T-helper 1 cell treated with Interleukin-12 subunit alpha and Interleukin-12 subunit beta and Interleukin-4 antibody, amounts not matched to agents 30 ng/mL and 1 ng/mL, for 36 hours (primary cell): ENCODE results near the gene ABCD3. TPM values are rescaled to one million over a fixed set of nuclear protein-coding genes. Genes with fewer than 3 reads are reported as not detected.
"Not testable (repeated sequence)": the region's sequence is repeated elsewhere in the genome, so short reads cannot be mapped to it uniquely, and the experiment has no call there.

ENCODE experiments used
- intact Hi-C: fragments of 100-400 bp; cut with micrococcal nuclease; formaldehyde crosslinking; loops from one replicate; pipeline ENCODE4 v1.15.1; 2024
- total RNA-seq: library from RNA; stranded (reverse); gene quantifications from 2 replicates; pipeline ENCODE4 v1.2.3, GENCODE V29; 2022

Gene ABCD3
- total RNA-seq, 1 donor from 2014 or later: 23.6 TPM

DNA sequence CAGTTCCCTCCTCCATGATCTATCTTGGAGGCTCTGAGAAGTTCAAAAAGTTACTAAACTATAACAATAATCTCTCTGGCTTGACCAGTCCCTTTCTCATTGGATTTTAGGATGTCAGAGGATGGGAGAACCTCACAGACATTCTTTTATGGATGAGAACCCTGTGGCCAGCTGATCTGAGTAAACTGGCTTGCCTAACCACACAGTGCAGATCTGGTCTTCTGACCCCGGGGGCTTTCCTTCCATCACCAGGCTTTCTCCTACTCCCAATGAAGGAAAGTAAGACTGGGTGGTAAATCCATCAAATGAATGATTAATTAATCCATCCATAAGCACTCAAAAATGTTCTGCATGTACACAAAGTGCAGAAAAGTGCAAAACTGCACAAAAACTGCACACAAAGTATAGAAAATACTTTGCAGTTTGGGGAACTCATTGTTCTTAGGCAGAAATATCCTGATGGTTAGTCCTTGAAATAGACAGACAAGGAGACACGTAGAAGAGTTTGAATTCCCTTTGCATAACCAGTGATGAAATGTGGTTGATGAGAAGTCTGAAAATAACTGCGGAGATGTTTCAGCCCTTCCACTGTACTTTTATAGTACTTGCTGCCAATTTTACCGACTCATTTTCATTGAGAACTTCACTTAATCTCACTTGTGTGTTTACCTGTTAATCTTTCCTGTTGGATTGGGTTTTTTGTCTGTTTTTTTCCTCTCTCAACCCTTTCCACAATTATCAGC is 125.9 kb downstream of the ABCD3 start:
- intact Hi-C loops: loop anchor here (2.0 to 5.0 kb wide), 3 partner anchors 59 to 528 kb away; partner anchors contain the start of genes ABCD3 and ALG14

GRCh38 chr1:94544706-94545490 is 126.7 kb downstream of the ABCD3 start:
- intact Hi-C loops: loop anchor here (5.0 kb wide), 2 partner anchors 128 to 527 kb away; partner anchors contain the start of genes ABCD3 and ALG14

- intact Hi-C loops: no loop called here
Observed at GRCh38 chr1:94549706-94550105, 131.5 kb downstream of the ABCD3 start.

DNA sequence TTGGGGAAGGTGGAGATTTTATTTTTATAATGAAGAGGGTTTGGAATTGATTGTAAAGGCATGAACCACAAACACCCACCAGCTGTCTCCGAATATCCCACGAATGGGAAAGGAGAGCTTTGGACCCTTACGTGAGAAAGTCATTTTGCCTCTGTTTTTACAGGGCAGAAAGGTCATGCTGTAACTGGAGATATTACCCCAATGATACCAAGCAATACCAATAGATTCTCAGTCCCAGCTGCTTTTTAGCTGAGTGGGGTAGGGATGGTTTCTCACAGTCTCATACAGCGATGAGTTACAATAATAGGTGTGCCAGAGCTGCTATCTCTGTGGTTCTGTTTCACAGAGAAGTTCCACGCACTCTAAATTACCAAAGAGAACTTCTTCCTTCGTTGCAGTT is 132.2 kb downstream of the ABCD3 start:
- intact Hi-C loops: no loop called here

- intact Hi-C loops: no loop called here
Observed at GRCh38 chr1:94550800-94551241, 132.6 kb downstream of the ABCD3 start.

- intact Hi-C loops: no loop called here
Observed at GRCh38 chr1:94551449-94551848, 133.3 kb downstream of the ABCD3 start.

DNA sequence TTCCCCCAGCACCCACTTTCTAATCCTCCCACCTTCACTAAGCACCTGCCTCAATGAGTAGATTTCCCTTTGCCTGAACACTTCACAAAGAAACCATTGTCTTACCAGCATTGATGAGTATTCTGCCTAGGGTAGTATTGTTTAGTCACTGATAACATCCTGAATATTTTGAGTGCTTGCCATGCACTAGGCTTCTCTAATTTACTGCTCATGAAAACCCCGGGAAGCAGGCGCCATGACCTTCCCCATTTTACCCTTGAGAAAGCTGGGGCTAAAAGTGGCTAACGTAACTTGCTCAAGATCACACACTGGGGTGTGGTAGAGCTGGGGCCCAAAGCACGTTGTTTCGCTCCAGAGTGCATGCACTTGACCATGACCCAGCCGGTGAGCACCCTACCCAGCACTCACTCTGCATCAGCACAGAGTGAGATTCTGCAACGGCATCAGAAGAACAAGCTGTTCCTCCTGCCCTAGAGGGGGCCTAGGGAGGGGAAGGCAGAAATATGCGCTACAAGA is 133.9 kb downstream of the ABCD3 start:
- intact Hi-C loops: no loop called here

GRCh38 chr1:94553323-94553730 is 135.1 kb downstream of the ABCD3 start:
- intact Hi-C loops: no loop called here

DNA sequence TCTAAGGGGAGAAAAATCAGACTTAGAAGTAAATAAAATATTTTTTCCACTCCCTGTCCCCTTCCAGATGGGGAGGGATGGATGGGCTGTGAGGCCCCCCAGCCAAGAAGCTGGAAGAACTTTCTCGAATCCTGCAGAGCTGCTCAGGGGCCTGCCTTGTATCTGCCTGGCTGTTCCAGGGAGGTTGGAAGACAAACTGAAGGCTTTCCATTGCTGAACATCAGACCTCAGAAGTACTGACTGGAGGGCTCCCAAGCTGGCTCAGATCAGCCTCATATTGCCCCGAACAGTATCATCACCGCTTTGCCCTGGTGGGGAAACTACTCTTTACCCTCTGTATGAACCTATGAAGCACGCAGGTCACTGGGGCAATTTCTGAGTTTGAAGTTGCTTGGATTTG is 135.7 kb downstream of the ABCD3 start:
- intact Hi-C loops: no loop called here

- intact Hi-C loops: no loop called here
Observed at GRCh38 chr1:94554580-94554979, 136.4 kb downstream of the ABCD3 start.

- intact Hi-C loops: no loop called here
Observed at GRCh38 chr1:94555091-94555490, 136.9 kb downstream of the ABCD3 start.

DNA sequence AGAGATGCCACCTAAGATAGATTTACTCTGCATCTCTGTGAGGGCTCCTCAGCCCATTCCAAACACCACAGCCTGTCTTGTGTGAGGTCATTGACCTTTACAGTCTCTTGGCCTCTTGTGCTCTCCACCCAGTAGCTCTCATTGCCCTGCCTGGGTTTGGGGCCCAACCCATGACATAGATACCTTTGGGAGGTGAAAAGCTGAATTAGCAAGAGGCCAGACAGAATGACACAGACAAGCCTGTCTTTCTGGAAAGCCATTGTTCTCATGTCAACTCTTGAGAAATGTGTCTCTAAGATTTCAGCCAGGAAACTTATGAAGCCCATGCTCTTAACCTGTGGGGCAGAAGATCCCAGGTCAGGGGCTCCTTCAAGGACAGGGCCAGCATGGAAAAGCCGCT is 141.7 kb downstream of the ABCD3 start:
- intact Hi-C loops: no loop called here

DNA sequence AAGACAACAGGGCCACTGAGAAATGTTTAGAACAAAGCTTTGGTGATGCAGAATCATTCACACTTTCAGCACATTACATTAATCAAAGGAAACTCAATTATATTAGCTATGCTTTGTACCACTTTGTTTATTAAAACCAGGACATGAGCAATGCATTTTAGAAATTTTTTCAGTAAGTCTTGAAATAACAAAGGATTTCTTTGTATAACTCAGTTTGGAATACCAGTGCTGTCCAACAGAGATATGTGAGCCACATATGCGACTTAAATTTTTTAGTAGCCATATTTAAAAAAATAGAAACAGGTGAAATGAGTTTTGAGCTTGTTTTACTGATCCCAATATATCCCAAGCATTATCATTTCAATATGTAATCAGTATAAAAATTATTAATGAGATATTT is 142.1 kb downstream of the ABCD3 start:
- intact Hi-C loops: no loop called here

- intact Hi-C loops: no loop called here
Observed at GRCh38 chr1:94562519-94563260, 144.5 kb downstream of the ABCD3 start.

DNA sequence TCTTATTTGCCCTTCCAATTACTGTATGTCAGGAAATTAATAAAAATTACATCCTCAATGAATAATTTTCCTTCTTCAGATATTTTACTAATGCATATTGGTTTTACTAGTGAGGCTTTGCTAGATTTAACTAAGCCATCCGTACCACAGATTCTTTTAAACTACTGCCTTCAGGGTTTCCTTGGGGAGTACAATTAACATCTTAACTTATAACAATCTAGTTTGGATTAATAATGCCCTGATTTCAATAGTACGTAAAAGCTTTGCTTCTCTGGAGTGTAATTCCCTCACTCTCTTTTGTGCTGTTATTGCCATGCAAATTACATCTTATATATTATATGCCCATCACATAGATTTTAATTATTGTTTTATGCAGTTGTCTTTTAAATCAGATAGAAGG is 147.7 kb downstream of the ABCD3 start:
- intact Hi-C loops: no loop called here

DNA sequence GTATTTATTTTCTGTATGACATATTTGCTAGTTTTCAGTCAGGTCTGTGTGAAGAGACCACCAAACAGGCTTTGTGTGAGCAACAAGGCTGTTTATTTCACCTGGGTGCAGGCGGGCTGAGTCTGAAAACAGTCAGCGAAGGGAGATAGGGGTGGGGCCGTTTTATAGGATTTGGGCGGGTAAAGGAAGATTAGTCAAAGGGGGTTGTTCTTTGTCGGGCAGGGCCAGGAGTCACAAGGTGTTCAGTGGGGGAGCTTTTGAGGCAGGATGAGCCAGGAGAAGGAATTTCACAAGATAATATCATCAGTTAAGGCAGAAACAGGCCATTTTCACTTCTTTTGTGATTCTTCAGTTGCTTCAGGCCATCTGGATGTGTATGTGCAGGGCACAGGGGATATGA is 148.2 kb downstream of the ABCD3 start:
- intact Hi-C loops: not testable (repeated sequence)

DNA sequence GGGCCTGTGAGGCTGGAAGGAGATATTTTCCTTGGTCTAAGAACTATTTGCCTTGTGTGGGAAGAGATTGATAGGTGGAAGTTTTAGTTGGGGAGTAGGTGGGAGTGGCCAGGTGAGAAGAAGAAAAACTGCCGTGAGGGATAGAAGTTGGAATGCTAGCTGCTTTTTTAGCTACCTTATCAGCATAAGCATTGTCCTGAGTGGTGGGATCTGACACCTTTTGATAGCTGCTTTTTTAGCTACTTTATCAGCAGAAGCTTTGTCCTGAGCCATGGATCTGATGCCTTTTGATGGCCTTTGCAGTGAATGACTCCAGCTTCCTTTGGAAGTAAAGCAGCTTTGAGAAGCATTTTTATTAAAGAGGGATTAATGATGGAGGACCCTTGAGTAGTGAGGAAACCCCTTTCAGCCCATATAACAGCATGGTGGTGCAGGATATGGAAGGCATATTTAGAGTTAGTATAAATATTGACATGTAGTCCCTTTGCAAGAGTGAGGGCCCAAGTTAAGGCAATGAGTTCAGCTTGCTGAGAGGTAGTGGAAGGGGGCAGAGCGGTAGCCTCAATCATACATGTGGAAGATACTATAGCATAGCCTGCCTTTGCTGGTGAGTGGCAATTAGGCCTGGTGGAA is 149.9 kb downstream of the ABCD3 start:
- intact Hi-C loops: not testable (repeated sequence)
